Stimulated activated CD4-positive, alpha-beta T cell treated with anti-CD3 and anti-CD28 coated beads, TNF-alpha, amount 100 ng/mL, for 24 hours (primary cell): ENCODE data around the gene SERPINB8.
"Not testable (repeated sequence)": the region's sequence is repeated elsewhere in the genome, so short reads cannot be mapped to it uniquely, and the experiment has no call there.

ENCODE experiments used
- DNase-seq, 3 experiments: peaks; one replicate each; pipeline ENCODE4 v3.0.0-alpha.2; 2020; ENCODE audit warnings: low read depth in 3 of 3

Gene SERPINB8, protein sequence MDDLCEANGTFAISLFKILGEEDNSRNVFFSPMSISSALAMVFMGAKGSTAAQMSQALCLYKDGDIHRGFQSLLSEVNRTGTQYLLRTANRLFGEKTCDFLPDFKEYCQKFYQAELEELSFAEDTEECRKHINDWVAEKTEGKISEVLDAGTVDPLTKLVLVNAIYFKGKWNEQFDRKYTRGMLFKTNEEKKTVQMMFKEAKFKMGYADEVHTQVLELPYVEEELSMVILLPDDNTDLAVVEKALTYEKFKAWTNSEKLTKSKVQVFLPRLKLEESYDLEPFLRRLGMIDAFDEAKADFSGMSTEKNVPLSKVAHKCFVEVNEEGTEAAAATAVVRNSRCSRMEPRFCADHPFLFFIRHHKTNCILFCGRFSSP

DNA sequence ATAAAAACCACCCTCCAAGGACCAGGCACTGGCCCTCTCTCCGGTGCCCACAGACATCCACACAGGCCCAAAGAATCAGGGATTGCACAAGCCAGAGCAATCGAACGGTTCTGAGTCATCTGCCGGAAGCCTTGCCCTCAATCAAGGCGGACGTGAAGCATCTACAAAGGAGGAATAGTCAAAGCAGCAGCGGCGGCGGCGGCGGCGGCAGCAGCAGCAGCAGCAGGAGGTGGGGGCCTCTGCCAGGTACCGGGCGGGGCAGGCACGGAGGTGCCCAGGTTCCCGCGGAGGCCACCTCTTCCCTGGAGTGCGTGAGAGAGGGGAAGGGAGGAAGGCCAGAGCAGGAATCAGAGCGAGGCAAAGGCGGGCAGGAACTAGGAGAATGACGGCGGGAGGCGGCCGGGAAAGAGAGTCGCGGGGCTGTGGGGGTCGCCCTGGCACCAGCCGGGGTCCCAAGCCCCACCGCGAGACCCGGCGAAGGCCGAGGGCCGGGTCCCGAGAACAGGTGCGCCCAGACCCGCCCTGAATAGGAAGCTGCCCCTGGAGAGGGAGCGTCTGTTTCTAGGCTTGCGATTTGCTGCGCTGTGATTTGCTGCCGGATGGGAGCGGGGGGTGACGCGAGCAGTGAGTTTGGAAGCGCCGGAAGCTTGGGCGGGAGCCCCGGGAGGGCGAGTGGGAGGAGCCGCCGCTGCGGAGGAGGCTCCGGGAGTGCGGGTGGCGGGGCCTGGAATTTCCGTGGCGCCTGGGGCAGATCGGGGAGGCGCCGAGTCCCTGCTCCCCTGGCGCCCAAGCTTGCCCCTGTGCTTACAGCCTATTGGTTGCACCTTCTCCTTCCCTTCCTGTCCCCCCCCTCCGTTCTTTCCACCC is at the start of gene SERPINB8:
Gene SERPINB8, plus strand, starts transcription at position 140 of the 867 bp plus-strand sequence. CDS start 8,228 bp downstream, outside the sequence.
- peak; percentile 59 to 84 (median 67) for DNase-seq

DNA sequence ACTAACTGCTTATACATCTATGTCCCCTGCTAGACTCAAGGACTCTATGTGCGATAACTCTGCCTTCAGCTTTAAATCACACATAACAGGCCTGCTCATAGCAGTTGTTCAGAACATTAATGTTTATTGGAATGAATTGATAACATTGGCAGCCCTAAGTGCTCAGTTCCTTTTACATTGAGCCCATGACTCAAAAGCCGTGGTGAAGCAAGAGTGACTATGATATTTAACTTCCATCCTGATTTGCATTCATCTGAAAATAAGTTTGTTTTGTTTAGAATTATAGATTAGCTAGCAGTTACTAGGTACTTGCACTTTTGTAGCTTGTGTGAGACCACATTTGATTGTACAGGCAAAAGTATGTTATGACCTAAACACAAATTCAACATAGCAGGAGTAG is 47.8 kb upstream of the SERPINB8 start:
- DNase-seq = no peak

DNA sequence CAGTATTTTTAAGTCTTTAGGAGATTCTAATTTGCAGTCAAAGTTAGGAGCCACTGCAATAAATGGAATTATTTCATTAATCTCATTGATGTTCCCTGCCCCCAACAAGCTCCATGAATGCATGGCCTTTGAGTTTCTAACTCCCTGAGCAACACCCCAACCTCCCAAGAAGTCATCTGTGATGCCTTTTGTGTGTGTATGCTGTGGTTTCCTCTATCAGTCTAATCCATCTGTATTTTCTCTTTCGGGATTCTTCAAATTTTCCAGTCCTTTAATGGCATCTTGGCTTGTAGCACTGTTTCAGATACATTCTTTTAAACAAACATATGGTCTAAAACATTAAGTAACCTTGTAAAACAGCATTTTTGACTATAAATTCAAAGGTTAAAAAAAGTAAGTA is 45.3 kb upstream of the SERPINB8 start:
- DNase-seq = no peak

DNA sequence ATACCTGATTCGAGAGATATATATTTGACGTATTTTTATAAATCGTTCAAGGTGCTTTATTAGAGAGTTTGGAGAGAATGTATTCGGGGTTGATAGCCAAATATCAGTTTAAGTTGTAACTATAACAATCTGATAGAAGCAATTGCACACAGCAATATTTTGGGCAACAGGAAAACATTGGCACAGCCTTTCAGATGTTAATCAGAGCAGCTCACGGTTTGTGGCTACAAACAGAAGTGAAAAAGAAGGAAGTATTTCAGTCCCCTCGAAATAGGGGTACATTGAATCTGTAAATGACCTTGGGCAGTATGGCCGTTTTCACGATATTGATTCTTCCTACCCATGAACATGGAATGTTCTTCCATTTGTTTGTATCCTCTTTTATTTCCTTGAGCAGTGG is 41.5 kb upstream of the SERPINB8 start:
- DNase-seq = no peak

DNA sequence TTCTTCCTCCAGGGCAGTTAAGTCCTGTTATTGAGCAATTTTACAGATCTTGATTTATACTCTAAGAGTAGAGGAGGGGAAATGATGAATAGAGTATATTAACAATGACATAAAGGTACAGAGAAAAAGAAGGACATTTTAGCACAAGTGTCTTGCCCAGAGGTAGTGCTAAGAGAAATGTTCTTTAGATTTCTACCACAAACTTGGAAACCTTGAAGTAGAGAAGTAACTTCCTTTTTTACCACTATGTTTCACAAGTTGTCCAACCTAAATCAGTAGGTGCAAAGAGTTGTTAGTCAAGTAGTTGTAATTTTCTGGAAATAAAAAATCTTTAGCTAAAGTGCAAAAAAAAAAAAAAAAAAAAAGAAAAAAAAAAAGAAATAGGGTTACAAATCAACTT is 40.5 kb upstream of the SERPINB8 start:
- DNase-seq = not testable (repeated sequence)

DNA sequence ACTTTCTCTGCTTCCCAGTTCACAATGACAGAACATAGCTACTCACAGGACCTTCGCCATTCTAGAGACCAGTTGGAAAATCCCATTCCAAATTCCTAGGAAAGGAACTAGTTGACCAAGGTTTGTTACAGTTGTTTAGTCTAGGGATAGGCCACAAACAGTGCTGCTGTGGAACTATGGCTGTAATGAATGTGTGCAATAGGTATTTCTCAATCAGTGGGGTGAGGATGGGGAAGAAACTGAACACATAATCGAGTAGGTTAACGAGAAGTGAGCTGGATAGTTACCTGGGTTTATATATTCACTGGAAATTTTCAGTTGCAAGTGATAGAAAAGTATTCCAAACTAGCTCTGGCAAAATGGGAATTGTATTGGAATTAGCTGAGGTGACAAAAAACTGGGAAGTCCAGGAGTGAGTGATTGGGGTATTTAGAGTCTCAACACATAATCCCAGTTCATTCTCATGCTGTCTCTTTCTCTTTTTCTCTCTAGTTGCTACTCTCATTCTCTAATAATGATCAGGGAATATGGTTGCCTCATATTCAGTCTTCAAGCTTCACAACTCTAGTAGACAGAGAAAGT is 39.0 kb upstream of the SERPINB8 start:
- no peak for DNase-seq

DNA sequence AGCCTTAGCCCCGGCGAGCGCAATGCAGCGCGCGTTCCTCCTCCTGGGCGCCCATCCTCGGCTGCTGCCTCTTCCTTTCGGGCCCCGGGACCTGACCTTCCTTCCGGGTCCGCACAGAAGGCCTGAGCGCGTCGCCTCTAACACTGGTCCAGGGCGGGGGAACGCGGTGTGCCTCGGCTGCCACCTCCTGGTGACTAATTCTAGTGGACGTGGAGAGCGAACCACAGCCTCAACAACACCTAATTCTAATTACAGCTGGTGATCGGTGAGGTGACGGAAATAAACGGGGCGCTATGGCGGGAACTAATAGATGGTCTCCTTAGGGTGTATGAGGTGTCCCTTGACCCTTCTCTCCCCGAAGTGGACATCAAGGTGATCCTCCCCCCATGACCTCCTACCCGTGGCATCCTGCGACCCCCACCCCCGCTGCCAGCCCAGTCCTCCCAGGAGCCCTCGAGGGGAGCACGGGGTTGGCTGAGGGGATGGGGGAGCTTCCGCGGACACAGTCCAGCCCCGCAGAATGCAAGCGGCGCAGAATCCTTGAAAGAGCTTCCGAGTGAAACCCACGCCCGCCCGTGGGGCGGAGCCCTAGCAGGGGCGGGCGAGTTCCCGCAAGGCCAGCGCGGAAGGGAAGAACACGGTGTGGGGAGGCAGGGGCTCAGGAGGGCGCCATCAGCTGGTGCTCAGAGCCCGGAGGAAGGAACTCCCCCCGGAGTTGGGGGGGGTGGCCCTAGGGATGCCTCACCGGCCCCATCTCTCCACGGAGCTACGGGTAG is 33.5 kb upstream of the SERPINB8 start:
- DNase-seq = peak in 2 of 3 experiments; percentile 22 to 66

DNA sequence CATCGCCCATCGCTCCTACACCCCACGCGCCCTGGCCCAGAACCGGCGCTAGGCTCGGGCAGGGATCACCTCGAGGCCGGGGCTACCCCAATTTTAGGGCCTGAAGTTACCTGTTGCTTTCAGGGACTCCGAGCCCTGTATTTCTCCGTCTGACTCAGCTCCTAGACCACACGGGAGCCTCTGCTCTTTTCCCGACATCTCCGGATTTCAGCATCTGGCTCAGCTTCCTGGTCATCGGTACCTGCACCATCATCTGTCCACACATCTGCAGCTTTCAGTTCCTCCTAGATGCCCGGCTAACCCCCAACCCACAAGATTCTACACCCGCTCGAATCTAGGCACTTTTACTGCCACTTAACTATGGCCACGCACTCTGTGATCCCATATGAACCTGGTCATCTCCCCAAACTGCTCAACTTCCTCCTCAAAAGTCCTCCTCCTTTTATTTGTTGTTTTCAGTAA is 32.9 kb upstream of the SERPINB8 start:
- DNase-seq = no peak

DNA sequence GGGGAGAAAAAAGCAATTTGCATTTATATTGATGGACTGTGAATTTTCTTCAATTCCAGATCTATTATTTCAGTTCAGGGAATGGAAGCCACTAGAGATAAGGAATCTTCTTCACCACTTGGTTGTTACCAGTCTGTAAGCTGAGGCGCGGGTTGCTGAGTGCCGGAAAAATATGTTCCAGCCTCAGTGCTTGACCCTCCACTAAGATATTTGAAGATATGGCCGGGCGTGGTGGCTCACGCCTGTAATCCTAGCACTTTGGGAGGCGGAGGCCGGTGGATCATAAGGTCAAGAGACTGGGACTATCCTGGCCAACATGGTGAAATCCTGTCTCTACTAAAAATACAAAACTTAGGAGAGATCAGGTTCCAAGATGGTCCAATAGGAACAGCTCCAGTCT is 29.9 kb upstream of the SERPINB8 start:
- no peak for DNase-seq

DNA sequence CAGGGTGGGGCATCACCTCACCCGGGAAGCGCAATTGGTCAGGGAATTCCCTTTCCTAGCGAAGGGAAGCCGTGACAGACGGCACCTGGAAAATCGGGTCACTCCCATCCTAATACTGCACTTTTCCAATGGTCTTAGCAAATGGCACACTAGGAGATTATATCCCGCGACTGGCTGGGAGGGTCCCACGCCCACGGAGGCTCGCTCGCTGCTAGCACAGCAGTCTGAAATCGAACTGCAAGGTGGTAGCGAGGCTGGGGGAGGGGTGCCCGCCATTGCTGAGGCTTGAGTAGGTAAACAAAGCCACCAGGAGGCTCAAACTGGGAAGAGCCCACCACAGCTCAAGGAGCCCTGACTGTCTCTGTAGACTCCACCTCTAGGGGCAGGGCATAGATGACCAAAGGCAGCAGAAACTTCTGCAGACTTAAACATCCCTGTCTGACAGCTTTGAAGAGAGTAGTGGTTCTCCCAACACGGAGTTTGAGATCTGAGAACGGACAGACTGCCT is 29.3 kb upstream of the SERPINB8 start:
- DNase-seq = not testable (repeated sequence)

DNA sequence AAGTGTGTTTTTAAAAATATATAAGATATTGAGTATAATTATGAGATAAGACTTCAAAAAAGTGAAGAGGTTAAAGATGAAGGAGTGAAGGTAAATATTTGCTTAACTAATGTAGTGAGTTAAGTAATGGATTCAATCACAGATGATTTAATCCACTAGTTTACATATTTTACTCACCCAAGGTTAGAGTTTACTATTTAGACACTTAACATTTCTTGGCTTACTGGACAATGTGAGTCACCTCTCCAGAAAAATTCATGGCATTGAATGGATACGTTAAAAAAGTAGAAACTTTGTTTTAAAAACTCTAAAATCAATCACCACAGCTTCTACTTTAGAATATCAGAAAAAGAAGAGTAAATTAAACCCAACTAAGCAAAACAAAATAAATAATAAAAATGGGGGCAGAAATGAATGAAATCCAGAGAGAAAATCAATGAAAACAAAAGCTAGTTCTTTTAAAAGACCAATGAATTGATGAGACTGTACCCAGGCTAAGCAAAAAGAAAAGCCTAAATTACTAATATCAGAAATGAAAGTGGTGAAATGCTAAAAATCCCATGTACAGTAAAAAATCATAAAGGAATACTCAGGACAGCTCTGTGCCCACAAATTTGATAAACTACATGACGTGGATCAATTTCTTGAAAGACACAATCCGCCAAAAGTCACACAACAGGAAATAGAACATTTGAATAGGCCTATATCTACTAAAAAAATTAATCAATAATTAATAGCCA is 22.7 kb upstream of the SERPINB8 start:
- no peak for DNase-seq

DNA sequence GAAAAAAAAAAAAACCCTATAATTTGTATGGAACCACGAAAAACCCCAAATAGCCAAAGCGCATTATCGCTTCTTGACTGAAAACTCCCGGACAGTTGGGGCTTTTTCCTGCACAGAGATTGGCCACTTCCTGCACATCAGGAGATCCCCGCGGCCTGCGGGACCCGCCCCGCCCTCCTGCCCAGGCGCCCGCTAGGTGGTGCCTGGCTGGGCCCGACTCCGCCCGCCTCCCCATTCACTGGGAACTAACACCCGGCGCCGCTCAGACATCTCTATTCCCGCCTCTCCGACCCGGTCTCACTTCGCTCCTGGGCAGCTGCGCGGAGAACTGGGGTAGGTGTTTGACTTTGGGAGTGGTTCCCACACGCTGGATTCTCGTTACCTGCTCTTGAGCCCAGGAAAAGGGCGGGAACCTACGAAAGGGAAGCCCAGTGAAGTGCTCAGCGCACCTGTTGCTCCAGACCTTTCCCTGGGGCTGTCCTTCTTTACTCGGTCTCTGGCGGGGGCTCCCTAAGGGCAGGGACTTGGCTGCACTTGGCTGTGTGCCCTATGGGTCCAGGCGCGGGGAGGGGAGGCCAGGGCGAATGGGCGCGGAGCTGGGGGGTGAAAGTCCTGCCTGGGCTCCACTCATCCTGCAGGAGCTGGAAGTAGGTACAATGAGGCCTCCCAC is 20.7 kb upstream of the SERPINB8 start, which contains the start of gene HMSD:
Gene HMSD, plus strand, starts transcription at position 234 of the 670 bp plus-strand sequence. CDS start 4,155 bp downstream, outside the sequence.
- peak; percentile 24 to 66 (median 31) for DNase-seq

DNA sequence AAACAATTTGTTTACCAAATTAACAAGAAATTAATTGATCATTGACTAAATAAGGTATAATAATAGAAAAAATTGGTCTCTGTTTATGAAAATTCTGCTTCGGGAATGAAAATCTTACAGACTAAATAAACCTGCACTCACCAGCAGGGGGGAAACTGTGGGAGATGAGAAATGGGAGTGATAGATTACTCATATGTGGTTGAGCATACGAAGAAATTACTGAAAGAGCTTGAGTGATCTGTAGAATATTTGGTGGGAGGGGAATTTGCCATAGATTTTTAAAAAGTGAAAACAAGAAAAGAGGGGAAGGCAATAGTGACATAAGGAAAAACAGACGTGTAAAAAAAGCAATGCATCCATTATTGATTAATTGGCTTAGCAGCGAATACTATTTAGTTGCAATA is 18.6 kb upstream of the SERPINB8 start:
- peak in 1 of 3 experiments; percentile 13 for DNase-seq

DNA sequence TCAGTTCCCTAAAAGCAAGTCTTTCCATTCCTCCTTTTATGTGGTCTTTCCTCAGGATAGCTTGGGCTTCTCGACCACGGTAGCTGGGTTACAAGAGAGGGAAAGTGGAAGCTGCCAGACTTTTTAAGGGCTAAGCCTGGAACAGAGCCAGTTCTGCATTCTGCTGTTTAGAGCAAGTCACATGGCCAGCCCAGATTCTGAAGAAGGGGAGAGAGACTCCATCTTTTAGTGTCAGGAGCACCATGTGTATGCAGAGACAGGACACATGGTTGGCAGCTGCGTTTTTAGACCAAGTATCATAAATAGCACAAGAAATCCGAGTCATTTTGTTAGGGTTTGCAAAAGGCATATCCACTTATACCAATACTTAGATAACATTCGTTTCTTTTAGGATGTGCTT is 16.1 kb upstream of the SERPINB8 start:
- no peak for DNase-seq

DNA sequence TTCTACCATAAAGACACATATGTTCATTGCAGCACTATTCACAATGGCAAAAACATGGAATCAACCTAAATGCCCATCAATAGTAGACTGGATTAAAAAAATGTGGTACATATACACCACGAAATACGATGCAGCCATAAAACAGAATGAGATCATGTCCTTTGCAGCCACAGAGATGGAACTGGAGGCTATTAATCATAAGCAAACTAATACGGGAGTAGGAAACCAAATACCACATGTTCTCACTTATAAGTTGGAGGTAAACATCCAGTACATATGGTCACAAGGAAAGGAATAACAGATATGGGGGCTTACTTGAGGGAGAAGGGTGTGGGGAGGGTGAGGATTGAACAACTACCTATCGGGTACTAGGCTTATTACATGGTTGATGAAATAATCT is 13.1 kb upstream of the SERPINB8 start:
- no peak for DNase-seq

DNA sequence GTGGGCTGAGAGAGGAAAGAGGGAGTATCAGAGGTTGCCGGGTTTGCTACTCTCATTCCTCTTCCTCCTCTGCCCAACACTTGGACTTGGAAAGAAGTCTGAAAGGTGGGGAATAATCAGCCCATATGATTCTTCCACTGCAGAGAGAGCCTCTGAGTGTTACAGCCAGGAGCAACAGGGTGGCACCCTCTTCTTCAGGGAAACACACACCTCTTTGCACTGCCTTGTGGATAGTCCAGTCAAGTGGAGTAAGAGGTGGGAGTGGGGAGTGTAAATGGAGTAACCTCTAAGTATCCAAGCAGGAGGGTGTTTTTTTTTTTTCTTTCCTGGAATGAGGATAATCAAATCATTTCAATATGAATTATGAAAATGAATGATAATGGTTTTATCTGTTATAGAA is 9.0 kb upstream of the SERPINB8 start:
- DNase-seq = no peak

DNA sequence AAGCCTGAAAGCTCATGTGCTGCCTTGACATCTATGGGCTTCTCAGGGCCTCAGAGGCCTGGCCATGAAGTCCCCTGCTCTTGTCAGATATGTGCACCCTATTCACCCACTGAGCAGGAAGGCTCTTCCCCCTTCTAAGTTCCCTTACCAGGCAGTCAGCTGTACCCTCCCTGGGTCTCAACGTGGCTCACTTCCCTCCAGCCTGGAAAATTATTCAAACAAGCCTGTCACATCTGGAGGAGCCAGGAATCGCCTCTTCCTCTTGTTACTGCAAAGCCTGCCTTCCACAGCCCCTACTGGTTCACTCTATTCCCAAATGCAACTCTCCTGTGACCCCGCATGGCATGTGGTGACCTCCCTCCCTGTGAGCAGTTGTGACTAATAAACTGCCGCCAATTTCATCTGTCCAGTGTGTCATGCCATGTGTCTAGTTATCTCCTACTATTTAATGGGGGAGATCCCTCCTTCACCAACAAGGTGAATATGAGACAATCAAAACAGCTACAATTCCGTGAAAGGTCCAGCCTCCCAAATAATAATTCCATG is 8.4 kb upstream of the SERPINB8 start:
- no peak for DNase-seq

DNA sequence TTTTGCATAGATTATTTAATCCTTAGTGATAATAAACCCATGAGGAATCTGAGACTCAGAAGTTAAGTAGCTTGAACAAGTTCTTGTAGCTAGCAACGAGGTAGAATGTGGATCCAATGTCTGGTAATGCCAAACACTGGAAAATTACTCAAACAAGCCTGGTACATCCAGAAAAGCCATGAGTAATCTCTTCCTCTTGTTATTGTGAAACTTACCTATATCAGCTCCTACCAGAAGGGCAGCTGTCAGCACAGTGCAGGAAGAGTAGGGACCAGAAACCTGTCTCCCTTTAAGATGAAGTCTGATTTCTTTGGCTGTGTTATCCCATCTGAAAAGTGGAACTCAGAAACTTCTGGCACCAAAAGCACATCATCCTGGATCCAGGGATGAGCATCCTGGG is 7.7 kb upstream of the SERPINB8 start:
- no peak for DNase-seq

DNA sequence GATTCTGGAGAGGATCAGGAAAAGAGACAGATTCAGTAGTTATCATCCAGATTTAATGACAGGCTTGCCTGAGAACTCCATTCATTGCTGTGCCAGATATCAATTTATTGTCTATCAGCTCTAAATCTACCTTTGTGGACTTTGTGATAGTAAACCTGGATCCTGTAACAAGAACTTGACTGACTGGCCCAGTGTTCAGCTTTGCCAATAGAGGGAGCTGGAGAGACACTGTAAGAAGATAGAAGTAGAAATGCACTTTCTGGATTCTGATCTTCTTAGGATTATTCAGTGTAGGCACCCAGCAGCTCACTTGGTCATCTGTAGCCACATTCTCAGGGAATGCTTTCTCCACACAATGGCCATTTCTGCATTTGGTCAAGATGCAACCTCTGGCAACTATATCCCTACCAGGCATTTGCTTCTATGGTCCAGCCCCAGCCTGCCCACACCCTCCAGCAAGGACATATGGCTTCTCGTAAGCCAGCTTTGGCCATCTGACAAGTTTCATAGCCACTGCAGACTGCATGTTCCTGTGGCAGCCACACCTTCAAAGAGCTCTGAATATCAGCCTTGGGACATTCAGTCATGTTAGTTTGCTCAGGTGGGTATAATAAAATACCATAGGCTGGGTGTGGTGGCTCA is 6.1 kb upstream of the SERPINB8 start:
- DNase-seq = peak in 2 of 3 experiments; percentile 7 to 26
